NCI-H69 (cell line): ENCODE data around the gene TGFB2.
A peak's percentile ranks its signal among the peaks of the same experiment; 100 is the strongest.

Source experiments
- DNase-seq: peaks from one replicate; lab custom pipeline; 2025; lab: John Stamatoyannopoulos, UW

TGFB2 gene

GRCh38 chr1:218361298-218362065 is 16.3 kb downstream of the TGFB2 start:
- peak; percentile 91 for DNase-seq

DNA sequence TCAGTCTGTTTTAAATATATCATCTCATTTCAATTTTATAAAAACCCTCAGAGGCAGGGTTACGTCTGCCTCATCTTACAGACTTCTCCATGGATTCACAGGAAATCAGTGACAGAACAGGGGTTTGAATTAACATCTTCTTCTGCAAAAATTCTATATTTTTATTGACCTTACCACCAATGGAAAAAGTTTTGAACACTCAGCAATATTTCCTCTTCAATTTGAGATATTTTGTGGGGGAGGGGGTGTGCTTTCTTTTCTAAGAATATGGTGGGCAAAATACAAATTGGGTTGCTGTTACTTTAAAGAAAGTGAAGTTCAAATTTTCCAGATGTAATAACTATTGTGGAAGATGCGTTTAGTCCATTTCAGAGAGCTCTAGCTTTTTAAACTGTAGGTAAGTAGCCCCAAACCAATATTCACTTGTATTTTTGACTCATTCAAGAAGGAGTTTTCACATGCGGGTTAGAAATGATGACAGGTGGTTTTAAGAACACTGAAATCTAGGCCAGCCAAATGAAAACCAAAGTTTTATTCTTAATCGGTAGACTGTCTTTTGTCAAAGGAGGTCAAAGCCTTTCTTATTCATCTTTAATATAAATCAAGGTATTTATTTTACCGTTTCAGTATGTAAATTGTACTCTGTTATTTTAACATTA is 17.4 kb downstream of the TGFB2 start:
- DNase-seq, result no peak

- peak; percentile 56 for DNase-seq
Measured at GRCh38 chr1:218363141-218363540, 18.0 kb downstream of the TGFB2 start.

DNA sequence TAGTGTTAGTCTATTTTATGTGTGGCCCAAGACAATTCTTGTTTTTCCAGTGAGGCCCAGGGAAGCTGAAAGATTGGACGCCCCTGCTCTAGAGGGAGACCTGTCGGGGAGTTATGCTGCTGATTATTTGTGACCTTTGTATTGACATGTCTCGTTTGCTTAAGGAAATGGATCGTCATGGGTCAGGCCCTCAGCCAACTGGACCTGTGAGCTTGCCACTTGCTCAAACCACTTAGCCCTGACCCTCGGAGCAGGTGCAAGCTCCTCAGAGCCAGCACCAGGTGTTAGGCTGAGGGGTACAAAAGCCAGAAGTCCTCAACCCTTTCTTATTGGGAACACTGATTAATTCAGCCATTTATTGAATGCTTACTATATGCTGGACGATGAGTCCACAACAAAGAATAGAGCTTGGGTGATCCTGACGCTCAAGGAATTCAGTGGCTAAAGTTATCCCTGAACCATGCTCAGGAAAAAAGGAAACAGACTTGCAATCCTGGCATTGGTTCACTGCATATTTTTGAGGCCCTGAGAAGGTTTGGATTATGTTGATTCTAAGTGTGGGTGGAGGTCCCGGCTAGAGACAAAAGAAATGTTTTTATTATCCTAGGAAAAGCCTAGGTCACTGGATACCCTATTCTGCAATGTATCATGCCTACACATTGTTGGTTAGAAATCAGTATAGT is 19.0 kb downstream of the TGFB2 start:
- peak; percentile 52 for DNase-seq

GRCh38 chr1:218365226-218365999 is 20.3 kb downstream of the TGFB2 start:
- DNase-seq, result peak; percentile 26

DNA sequence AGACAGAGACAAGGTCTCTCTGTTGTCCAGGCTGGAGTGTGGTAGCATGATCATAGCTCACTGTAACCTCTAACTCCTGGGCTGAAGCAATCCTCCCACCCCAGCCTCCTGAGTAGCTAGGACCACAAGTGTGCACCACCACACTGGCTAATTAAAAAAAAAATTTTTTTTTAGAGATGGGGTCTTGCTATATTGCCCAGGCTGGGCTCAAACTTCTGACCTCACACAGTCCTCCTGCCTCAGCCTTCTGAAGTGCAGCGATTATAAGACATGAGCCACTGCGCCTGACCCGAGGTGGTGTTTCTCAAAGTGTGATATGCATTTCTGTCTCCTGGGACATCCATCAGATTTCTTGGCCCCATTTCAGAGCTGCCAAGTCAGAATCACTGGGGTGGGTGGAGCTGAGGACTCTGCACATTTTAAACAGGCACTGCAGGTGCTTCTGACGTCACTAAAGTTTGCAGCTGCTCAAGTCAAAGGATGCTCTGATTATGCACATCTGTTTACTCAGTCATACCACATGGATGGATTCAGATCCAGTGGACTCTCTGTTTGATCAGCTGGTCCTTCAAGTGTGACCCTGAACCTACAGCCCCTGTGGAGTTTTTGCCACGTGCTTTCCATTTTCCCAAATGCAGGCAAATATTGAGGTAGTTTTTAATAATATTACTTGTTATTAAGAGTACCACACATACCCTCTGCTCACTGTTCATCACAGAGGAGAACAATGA is 21.4 kb downstream of the TGFB2 start:
- peak; percentile 96 for DNase-seq

- no peak for DNase-seq
Measured at GRCh38 chr1:218367118-218367517, 22.0 kb downstream of the TGFB2 start.

DNA sequence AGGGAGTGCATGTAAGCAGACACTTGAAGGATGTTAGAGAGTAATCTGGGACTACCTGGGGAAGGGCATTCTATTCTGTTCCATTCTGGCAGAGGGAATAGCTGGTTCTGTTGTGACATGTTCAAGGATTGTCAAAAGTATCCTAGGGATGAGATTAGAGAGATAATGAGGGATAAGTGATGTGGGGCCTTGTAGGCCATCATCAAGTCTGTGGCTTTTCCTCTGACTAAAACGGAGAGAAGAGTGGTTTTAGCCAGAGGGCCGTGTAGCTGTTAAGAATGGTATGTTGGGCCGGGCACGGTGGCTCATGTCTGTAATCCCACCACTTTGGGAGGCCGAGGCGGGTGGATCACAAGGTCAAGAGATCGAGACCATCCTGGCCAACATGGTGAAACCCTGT is 23.6 kb downstream of the TGFB2 start:
- DNase-seq, result no peak

DNA sequence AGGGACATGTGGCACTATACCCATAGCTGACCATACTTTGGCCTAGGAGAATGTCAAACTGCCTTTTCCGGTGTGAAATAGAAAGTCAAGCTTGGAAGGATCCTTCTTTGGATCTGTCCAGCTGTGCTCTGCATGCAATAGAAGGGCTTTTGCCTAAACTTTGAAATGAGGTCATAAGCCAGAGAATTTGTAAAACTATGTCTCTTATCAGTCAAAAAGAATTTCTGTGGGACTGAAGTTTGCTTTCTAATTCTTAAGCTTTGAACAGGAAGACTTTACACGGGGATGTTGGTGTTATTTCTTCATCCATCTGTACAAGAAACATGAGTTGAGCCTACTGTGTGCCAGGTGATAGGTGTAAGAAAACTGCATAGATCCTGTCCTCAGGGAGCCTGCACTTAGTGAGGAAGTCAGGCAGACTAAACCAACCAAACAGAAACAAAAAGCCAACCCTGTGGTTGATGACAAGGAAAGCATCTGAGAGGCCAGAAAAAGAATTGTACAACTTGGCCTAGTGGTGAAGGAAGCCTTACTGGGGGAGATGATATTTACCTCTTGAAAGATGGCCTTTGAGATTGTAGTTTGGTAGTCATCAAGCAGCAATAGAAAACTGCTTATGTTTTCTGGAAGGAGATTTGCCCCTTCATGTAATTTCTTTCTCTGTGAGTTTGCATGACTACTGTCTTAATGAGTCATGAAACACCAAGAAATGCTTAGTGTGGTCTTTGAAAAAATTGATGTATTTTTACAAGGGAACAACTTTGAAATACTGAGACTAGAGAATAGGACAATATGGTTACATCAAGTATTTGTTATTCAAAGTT is 24.8 kb downstream of the TGFB2 start:
- DNase-seq, result no peak

GRCh38 chr1:218371927-218372672 is 27.0 kb downstream of the TGFB2 start:
- DNase-seq, result peak; percentile 94

GRCh38 chr1:218374401-218375353 is 29.5 kb downstream of the TGFB2 start:
- peak; percentile 38 for DNase-seq

GRCh38 chr1:218376722-218377121 is 31.6 kb downstream of the TGFB2 start:
- no peak for DNase-seq

GRCh38 chr1:218377143-218377660 is 32.1 kb downstream of the TGFB2 start:
- no peak for DNase-seq

- peak; percentile 64 for DNase-seq
Measured at GRCh38 chr1:218380125-218380977, 35.2 kb downstream of the TGFB2 start.

GRCh38 chr1:218382261-218382660 is 37.1 kb downstream of the TGFB2 start:
- DNase-seq, result no peak

- DNase-seq, result peak; percentile 72
Measured at GRCh38 chr1:218383051-218383450, 37.9 kb downstream of the TGFB2 start.

- DNase-seq, result no peak
Measured at GRCh38 chr1:218383681-218384080, 38.5 kb downstream of the TGFB2 start.
